ENCODE measurements around the gene RASGRP3. TPM values are rescaled to one million over a fixed set of nuclear protein-coding genes. Genes with fewer than 3 reads are reported as not detected.

Gene RASGRP3
- total RNA-seq, 1 donor from 2014 or later = 487 TPM

DNA sequence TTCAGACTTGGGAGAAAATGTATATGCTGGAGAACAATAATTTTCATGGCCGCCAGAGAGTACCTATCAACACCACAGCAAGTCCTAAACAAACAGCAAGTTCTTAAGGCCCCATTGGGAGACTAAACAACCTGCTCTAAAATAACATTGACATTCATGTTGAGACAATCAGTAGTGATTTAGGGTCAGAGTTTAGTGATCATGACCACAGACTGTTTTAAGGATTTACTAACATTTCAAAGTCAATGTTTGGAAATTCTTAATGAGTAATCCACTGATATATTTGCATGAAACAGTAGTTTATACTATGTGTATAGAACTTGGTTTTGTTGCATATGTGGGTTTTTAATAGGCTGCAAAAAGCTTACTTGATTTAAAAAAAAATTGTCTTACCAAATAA lies 34.7 kb downstream of the RASGRP3 start:
- TF ChIP-seq, protein P1, sequence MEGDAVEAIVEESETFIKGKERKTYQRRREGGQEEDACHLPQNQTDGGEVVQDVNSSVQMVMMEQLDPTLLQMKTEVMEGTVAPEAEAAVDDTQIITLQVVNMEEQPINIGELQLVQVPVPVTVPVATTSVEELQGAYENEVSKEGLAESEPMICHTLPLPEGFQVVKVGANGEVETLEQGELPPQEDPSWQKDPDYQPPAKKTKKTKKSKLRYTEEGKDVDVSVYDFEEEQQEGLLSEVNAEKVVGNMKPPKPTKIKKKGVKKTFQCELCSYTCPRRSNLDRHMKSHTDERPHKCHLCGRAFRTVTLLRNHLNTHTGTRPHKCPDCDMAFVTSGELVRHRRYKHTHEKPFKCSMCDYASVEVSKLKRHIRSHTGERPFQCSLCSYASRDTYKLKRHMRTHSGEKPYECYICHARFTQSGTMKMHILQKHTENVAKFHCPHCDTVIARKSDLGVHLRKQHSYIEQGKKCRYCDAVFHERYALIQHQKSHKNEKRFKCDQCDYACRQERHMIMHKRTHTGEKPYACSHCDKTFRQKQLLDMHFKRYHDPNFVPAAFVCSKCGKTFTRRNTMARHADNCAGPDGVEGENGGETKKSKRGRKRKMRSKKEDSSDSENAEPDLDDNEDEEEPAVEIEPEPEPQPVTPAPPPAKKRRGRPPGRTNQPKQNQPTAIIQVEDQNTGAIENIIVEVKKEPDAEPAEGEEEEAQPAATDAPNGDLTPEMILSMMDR (IDR thresholded peaks at IDR 0.05; ENCODE audit: unreplicated experiment) = no peak
- Mint-ChIP-seq H3K4me3 (ENCODE audit: unreplicated experiment) (no peak overlapping the region), H3K27me3 (ENCODE audit: unreplicated experiment) (peaks cover 6% of the 10 kb centered on the region), H3K27ac (ENCODE audit: unreplicated experiment) (no peak overlapping the region), H3K4me1 (ENCODE audit: unreplicated experiment) (peaks cover 31% of the 10 kb centered on the region), H3K36me3 (ENCODE audit: low read depth, unreplicated experiment) (peaks cover 39% of the 10 kb centered on the region), H3K9me3 (ENCODE audit: unreplicated experiment) (no peaks in the 10 kb centered on the region)
- DNase-seq (ENCODE audit: low spot score) = no peak

DNA sequence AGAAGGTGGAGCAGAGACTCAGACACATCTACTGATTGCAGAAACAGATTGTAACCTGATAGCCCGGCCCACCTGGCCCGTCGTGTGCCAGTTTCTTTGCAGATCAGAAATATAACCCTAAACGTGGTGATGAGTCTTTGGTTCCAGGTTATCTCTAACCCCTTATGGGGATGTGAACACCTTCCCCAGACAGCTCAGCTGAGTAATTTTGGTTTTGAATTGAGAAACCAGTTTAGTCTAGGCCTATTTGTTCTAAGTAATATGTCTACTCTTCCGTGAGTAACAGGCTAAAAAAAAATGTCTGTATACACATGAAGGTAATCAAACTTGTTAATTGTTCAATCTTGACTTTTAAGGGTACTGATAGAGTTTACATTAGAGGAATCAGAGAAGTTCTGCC lies 35.7 kb downstream of the RASGRP3 start:
- H3K27ac Mint-ChIP-seq (ENCODE audit: unreplicated experiment) = no peak overlapping the region
- TF ChIP-seq, protein P1 (IDR thresholded peaks at IDR 0.05; ENCODE audit: unreplicated experiment) = no peak

DNA sequence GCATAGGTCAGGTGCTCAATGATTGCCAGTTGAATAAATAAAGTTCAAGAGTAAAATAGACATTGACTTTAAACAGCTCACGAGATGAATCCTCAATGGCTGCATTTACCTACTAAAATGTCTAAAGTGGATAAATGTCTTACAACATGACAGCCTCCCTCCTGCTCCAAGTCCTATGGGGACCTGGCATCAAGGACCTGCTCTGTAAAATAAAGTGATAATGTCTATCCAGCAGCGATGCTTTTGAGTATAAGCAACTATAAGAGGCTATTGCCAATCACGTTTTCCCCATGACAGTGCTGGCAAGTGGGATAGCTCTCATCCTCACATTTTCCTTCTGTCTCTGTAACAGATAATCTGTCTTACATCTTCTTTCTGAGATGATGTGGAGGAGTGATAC lies 37.0 kb downstream of the RASGRP3 start:
- TF ChIP-seq, protein P1 (IDR thresholded peaks at IDR 0.05; ENCODE audit: unreplicated experiment) = no peak
- DNase-seq (ENCODE audit: low spot score) = no peak
- no peak overlapping the region for H3K4me3 Mint-ChIP-seq (ENCODE audit: unreplicated experiment)
- H3K27ac Mint-ChIP-seq (ENCODE audit: unreplicated experiment) = no peak overlapping the region
- no peaks in the 10 kb centered on the region for H3K9me3 Mint-ChIP-seq (ENCODE audit: unreplicated experiment)
- H3K27me3 Mint-ChIP-seq (ENCODE audit: unreplicated experiment) = peaks cover 1% of the 10 kb centered on the region
- peaks cover 35% of the 10 kb centered on the region for H3K36me3 Mint-ChIP-seq (ENCODE audit: low read depth, unreplicated experiment)
- peaks cover 13% of the 10 kb centered on the region for H3K4me1 Mint-ChIP-seq (ENCODE audit: unreplicated experiment)

More for the DNA sequence above, 35.7 kb downstream of the RASGRP3 start:
- H3K4me1 Mint-ChIP-seq (ENCODE audit: unreplicated experiment) = peaks cover 25% of the 10 kb centered on the region
- peaks cover 42% of the 10 kb centered on the region for H3K36me3 Mint-ChIP-seq (ENCODE audit: low read depth, unreplicated experiment)
- H3K9me3 Mint-ChIP-seq (ENCODE audit: unreplicated experiment) = no peaks in the 10 kb centered on the region
- H3K4me3 Mint-ChIP-seq (ENCODE audit: unreplicated experiment) = no peak overlapping the region
- peaks cover 5% of the 10 kb centered on the region for H3K27me3 Mint-ChIP-seq (ENCODE audit: unreplicated experiment)
- DNase-seq (ENCODE audit: low spot score) = no peak

DNA sequence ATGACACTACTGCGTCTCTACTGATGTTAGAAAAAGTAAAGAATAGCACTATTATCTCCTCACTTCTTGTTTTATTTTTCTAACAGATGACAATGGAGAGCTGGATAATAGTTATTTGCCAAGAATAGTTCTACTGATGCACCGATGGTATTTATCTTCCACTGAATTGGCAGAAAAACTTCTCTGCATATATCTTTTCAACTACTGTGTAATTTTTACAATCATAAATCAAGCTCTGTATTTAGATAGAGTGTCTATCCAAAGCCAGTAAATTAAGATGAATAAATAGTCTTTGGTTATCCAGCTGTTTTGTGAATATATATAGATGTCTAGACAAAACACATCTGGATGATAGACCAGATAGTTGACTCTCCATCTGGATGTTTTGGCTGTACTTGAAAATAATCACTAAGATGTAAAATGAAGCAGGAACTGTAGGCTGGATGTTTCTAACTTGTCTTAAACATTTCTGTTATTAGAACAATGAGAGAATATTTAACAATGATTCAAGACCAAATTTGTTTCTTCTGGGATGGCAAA lies 40.1 kb downstream of the RASGRP3 start:
- Mint-ChIP-seq H3K27ac (ENCODE audit: unreplicated experiment) (no peak overlapping the region), H3K4me1 (ENCODE audit: unreplicated experiment) (no peaks in the 10 kb centered on the region), H3K36me3 (ENCODE audit: low read depth, unreplicated experiment) (peaks cover 56% of the 10 kb centered on the region), H3K9me3 (ENCODE audit: unreplicated experiment) (no peaks in the 10 kb centered on the region), H3K4me3 (ENCODE audit: unreplicated experiment) (peak overlapping the region; percentile 1), H3K27me3 (ENCODE audit: unreplicated experiment) (no peaks in the 10 kb centered on the region)
- TF ChIP-seq, protein P1 (IDR thresholded peaks at IDR 0.05; ENCODE audit: unreplicated experiment) = no peak
- no peak for DNase-seq (ENCODE audit: low spot score)

DNA sequence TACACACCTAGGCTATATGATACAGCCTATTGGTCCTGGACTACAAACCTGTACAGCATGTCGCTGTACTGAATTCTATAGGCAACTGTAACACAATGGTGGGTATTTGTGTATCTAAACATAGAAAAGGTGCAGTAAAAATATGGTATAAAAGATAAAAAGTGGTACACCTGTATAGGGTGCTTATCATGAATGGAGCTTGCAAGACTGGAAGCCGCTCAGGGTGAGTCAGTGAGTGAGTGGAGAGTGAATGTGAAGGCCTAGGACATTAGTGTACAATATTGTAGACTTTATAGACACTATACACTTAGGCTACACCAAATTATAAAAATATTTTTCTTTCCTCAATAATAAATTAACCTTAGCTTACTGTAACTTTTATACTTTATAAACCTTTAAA lies 41.8 kb downstream of the RASGRP3 start:
- no peaks in the 10 kb centered on the region for H3K4me1 Mint-ChIP-seq (ENCODE audit: unreplicated experiment)
- TF ChIP-seq, protein P1 (IDR thresholded peaks at IDR 0.05; ENCODE audit: unreplicated experiment) = no peak
- no peaks in the 10 kb centered on the region for H3K27me3 Mint-ChIP-seq (ENCODE audit: unreplicated experiment)
- no peak overlapping the region for H3K27ac Mint-ChIP-seq (ENCODE audit: unreplicated experiment)
- H3K4me3 Mint-ChIP-seq (ENCODE audit: unreplicated experiment) = no peak overlapping the region
- DNase-seq (ENCODE audit: low spot score) = no peak
- H3K36me3 Mint-ChIP-seq (ENCODE audit: low read depth, unreplicated experiment) = peaks cover 65% of the 10 kb centered on the region
- no peaks in the 10 kb centered on the region for H3K9me3 Mint-ChIP-seq (ENCODE audit: unreplicated experiment)

Measured in endothelial cell (in vitro differentiated cells).